H1 (cell line): ENCODE data around the gene LRRC56. TPM values are rescaled to one million over a fixed set of nuclear protein-coding genes. Genes with fewer than 3 reads are reported as not detected.

Source experiments
- BACH1 ChIP-seq: IDR thresholded peaks from 2 replicates; pipeline ENCODE4 v1.6.1; 2012; ENCODE audit warnings: low read length, improper control_type of control experiment
- CBX8 ChIP-seq: fragments of 300-800, 300-1000 bp; sonication (generic); IDR thresholded peaks from 2 replicates; pipeline ENCODE4 v1.7.1; 2016; ENCODE audit warnings: low read depth, low read length, borderline replicate concordance
- CEBPB ChIP-seq: IDR thresholded peaks from 2 replicates; pipeline ENCODE4 v1.6.1; 2012; ENCODE audit warnings: low read depth, low read length
- CHD7 ChIP-seq: fragments of 300-600 bp; sonication (generic); IDR thresholded peaks from 2 replicates; pipeline ENCODE4 v1.7.1; 2012; ENCODE audit warnings: low read length, moderate library complexity, mild to moderate bottlenecking, inconsistent platforms; ENCODE audit not compliant: insufficient replicate concordance
- JUND ChIP-seq: IDR thresholded peaks from 2 replicates; pipeline ENCODE4 v1.6.1; 2011; ENCODE audit warnings: mild to moderate bottlenecking, improper control_type of control experiment, low read length
- KDM4A ChIP-seq: IDR thresholded peaks from one replicate; pipeline ENCODE4 v1.7.1; 2012; ENCODE audit warnings: low read depth, mild to moderate bottlenecking, moderate library complexity, low read length, inconsistent platforms; ENCODE audit not compliant: severe bottlenecking
- RXRA ChIP-seq: IDR thresholded peaks from 2 replicates; pipeline ENCODE4 v1.6.1; 2011; ENCODE audit warnings: low read depth, mild to moderate bottlenecking, low read length, moderate library complexity; ENCODE audit not compliant: insufficient read depth
- SIX5 ChIP-seq: IDR thresholded peaks from 2 replicates; pipeline ENCODE4 v1.6.1; 2011; ENCODE audit warnings: mild to moderate bottlenecking, low read depth, low read length
- SP1 ChIP-seq: IDR thresholded peaks from 2 replicates; pipeline ENCODE4 v1.6.1; 2011; ENCODE audit warnings: low read depth, low read length
- polyA plus RNA-seq, 7 experiments: library from polyadenylated mRNA; depleted of rRNA in 3 of 7; stranded (reverse) in 5 of 7; unstranded in 2 of 7; fragments of >200 nt in 5 of 7; fragments of 200-250 nt in 2 of 7; gene quantifications; 1 replicate in 5 of 7; 2 replicates in 1 of 7; 4 replicates in 1 of 7; pipeline versions ENCODE4 v1.2.1 to v1.2.3, GENCODE V29; 2011 to 2013; ENCODE audit warnings: missing spikeins in 2 of 7, mixed read lengths in 2 of 7
- total RNA-seq: library from RNA; stranded (reverse); fragmentation: NEBNext Ultra II Directional; extraction: Animal tissue kit (Norgen Biotek cat#: 25700); gene quantifications from 2 replicates; pipeline ENCODE4 v1.2.1, GENCODE V29; 2021

The LRRC56 gene
- total and polyA plus RNA-seq, 2 of the 8 experiments (the other 6 are each of a cell fraction or from before 2014, with no cell fraction given) = 0.94 to 1.9 TPM

GRCh38 chr11:488992-489391, 48.3 kb upstream of the LRRC56 start (continued):
- no peak for TF ChIP-seq CHD7
- no peak for TF ChIP-seq KDM4A
- TF ChIP-seq CEBPB = no peak
- no peak for TF ChIP-seq RXRA
- no peak for TF ChIP-seq BACH1
- TF ChIP-seq SIX5 = no peak
- TF ChIP-seq JUND = no peak
- TF ChIP-seq CBX8 = no peak
- TF ChIP-seq SP1 = no peak
